Testis (tissue), 2 donors: ENCODE data around the gene IFITM1.
"Not testable (repeated sequence)": the region's sequence is repeated elsewhere in the genome, so short reads cannot be mapped to it uniquely, and the experiment has no call there.

Experiments
- CTCF ChIP-seq, 3 experiments: fragments of 450-650 bp in 2 of 3; fragments of 200-600 bp in 1 of 3; sonication (generic) in 1 of 3; IDR thresholded peaks; one replicate each; pipeline ENCODE4 v1.5.1; 2016 to 2019; ENCODE audit warnings: antibody characterized with exemption in 3 of 3, mild to moderate bottlenecking in 2 of 3, moderate library complexity in 1 of 3
- POLR2A ChIP-seq: fragments of 450-650 bp; IDR thresholded peaks from one replicate; pipeline ENCODE4 v1.6.1; 2017; ENCODE audit warnings: antibody characterized with exemption, mild to moderate bottlenecking, moderate library complexity

GRCh38 chr11:350033-350722 is 36.3 kb downstream of the IFITM1 start:
- TF ChIP-seq CTCF (IDR thresholded peaks at IDR 0.05); POLR2A: not testable (repeated sequence)
